Trophoblast cell (in vitro differentiated cells and primary cell): ENCODE data around the gene TMEM127. TPM values are rescaled to one million over a fixed set of nuclear protein-coding genes. Genes with fewer than 3 reads are reported as not detected.

Experiments used
- DNase-seq, 2 donors: peaks; one replicate each; pipeline ENCODE4 v3.0.0-alpha.2; 2016
- H2AFZ ChIP-seq: 2 replicates; pipeline ENCODE4 v1.6.1; 2013; ENCODE audit warnings: low read length, moderate library complexity, mild to moderate bottlenecking; ENCODE audit not compliant: insufficient read depth, poor library complexity
- H2AK5ac ChIP-seq: 2 replicates; pipeline ENCODE4 v1.6.1; 2013; ENCODE audit warnings: mild to moderate bottlenecking, low read length
- H2BK120ac ChIP-seq: 2 replicates; pipeline ENCODE4 v1.6.1; 2013; ENCODE audit warnings: low read length, mild to moderate bottlenecking, moderate library complexity; ENCODE audit not compliant: insufficient read depth, poor library complexity
- H2BK12ac ChIP-seq: 2 replicates; pipeline ENCODE4 v1.6.1; 2013; ENCODE audit warnings: mild to moderate bottlenecking, low read length, moderate library complexity
- H2BK5ac ChIP-seq: 2 replicates; pipeline ENCODE4 v1.6.1; 2013; ENCODE audit warnings: low read length, low read depth, moderate library complexity, mild to moderate bottlenecking; ENCODE audit not compliant: poor library complexity
- H3K14ac ChIP-seq: 2 replicates; pipeline ENCODE4 v1.6.1; 2013; ENCODE audit warnings: mild to moderate bottlenecking, low read length
- H3K18ac ChIP-seq: 2 replicates; pipeline ENCODE4 v1.6.1; 2013; ENCODE audit warnings: mild to moderate bottlenecking, low read length
- H3K23ac ChIP-seq: 2 replicates; pipeline ENCODE4 v1.6.1; 2013; ENCODE audit warnings: low read length
- H3K27ac ChIP-seq: 2 replicates; pipeline ENCODE4 v1.5.1; 2013; ENCODE audit warnings: low read depth, mild to moderate bottlenecking, inconsistent platforms, low read length, moderate library complexity
- H3K27me3 ChIP-seq: 2 replicates; pipeline ENCODE4 v1.6.1; 2013; ENCODE audit warnings: inconsistent platforms, mild to moderate bottlenecking, low read length, moderate library complexity; ENCODE audit not compliant: insufficient read depth
- H3K36me3 ChIP-seq, 2 experiments: 1 replicate in 1 of 2; 2 replicates in 1 of 2; pipeline ENCODE4 v1.6.1; 2013; ENCODE audit warnings: low read length in 2 of 2, mild to moderate bottlenecking in 2 of 2, moderate library complexity in 1 of 2; ENCODE audit not compliant: insufficient read depth in 2 of 2, control insufficient read depth in 1 of 2
- H3K4ac ChIP-seq: 2 replicates; pipeline ENCODE4 v1.6.1; 2013; ENCODE audit warnings: low read depth, mild to moderate bottlenecking, low read length, moderate library complexity
- H3K4me1 ChIP-seq, 2 experiments: 1 replicate in 1 of 2; 2 replicates in 1 of 2; pipeline ENCODE4 v1.6.1; 2013; ENCODE audit warnings: low read length in 2 of 2, mild to moderate bottlenecking in 2 of 2, moderate library complexity in 1 of 2; ENCODE audit not compliant: insufficient read depth in 2 of 2, control insufficient read depth in 1 of 2
- H3K4me2 ChIP-seq: 2 replicates; pipeline ENCODE4 v1.6.1; 2013; ENCODE audit warnings: inconsistent platforms, mild to moderate bottlenecking, low read length, moderate library complexity
- H3K4me3 ChIP-seq: 2 replicates; pipeline ENCODE4 v1.5.1; 2013; ENCODE audit warnings: mild to moderate bottlenecking, low read depth, low read length, inconsistent platforms
- H3K79me1 ChIP-seq: one replicate; pipeline ENCODE4 v1.6.1; 2013; ENCODE audit warnings: low read length
- H3K79me2 ChIP-seq: 2 replicates; pipeline ENCODE4 v1.6.1; 2013; ENCODE audit warnings: low read length, mild to moderate bottlenecking; ENCODE audit not compliant: control insufficient read depth, insufficient read depth, poor library complexity
- H3K9ac ChIP-seq: 2 replicates; pipeline ENCODE4 v1.6.1; 2013; ENCODE audit warnings: mild to moderate bottlenecking, low read length
- H3K9me3 ChIP-seq: 2 replicates; pipeline ENCODE4 v1.6.1; 2013; ENCODE audit warnings: low read depth, mild to moderate bottlenecking, control low read depth, inconsistent platforms, low read length; ENCODE audit not compliant: insufficient read depth
- H4K12ac ChIP-seq: 2 replicates; pipeline ENCODE4 v1.6.1; 2013; ENCODE audit warnings: low read depth, mild to moderate bottlenecking, low read length, moderate library complexity
- H4K8ac ChIP-seq: 2 replicates; pipeline ENCODE4 v1.6.1; 2013; ENCODE audit warnings: low read depth, mild to moderate bottlenecking, low read length, moderate library complexity
- H4K91ac ChIP-seq: one replicate; pipeline ENCODE4 v1.6.1; 2013; ENCODE audit warnings: low read depth, mild to moderate bottlenecking, low read length, moderate library complexity
- WGBS: extraction: QIAGEN DNeasy Blood & Tissue Kit; methylation state at CpG from one replicate; pipeline ENCODE4 v1.1.7; 2013; ENCODE audit warnings: missing lambda C conversion rate; ENCODE audit not compliant: insufficient read length, insufficient coverage; ENCODE audit errors: extremely low coverage; 5-methylcytosine and 5-hydroxymethylcytosine counted together
- polyA plus RNA-seq: library from polyadenylated mRNA; stranded (reverse); fragments of 200-250 nt; gene quantifications from 2 replicates; pipeline ENCODE4 v1.2.3, GENCODE V29; 2013

The TMEM127 gene
- 36.6 and 38.2 TPM in 2 replicates for polyA plus RNA-seq

GRCh38 chr2:96265840-96266679 lies at the start of gene TMEM127, which contains the start of gene CIAO1:
TMEM127 (minus strand) TSS chr2:96265997; CDS start chr2:96265381, 616 bp downstream.
CIAO1 (plus strand) TSS chr2:96266225; CDS start chr2:96266351, 126 bp downstream.
- peak within 1 kb of the TSS; percentile 52 for H3K23ac ChIP-seq
- H3K79me2 ChIP-seq: peaks cover 5% of the 10 kb centered on the region
- H3K18ac ChIP-seq: peak within 1 kb of the TSS; percentile 83
- peak within 1 kb of the TSS; percentile 85 for H3K14ac ChIP-seq
- peaks cover 6% of the 10 kb centered on the region for H3K79me1 ChIP-seq
- peak within 1 kb of the TSS; percentile 23 for H2BK5ac ChIP-seq
- peak; percentile 98 for DNase-seq
- H3K36me3 ChIP-seq: peaks cover 21 to 32% of the 10 kb centered on the region in 2 experiments
- no peak within 1 kb of the TSS for H2BK12ac ChIP-seq
- peak within 1 kb of the TSS; percentile 99 for H3K4me3 ChIP-seq
- H3K4me1 ChIP-seq: peaks cover 5 to 6% of the 10 kb centered on the region in 2 experiments
- WGBS: no CpG with 5 or more reads among the region's 81 CpGs
- peak within 1 kb of the TSS; percentile 95 for H4K8ac ChIP-seq
- H4K12ac ChIP-seq: peak within 1 kb of the TSS; percentile 82
- peak within 1 kb of the TSS; percentile 70 for H2BK120ac ChIP-seq
- H3K27me3 ChIP-seq: no peaks in the 10 kb centered on the region
- peak within 1 kb of the TSS; percentile 90 for H2AFZ ChIP-seq
- H3K4me2 ChIP-seq: peak within 1 kb of the TSS; percentile 97
- no peak within 1 kb of the TSS for H2AK5ac ChIP-seq
- peak within 1 kb of the TSS; percentile 89 for H3K9ac ChIP-seq
- no peaks in the 10 kb centered on the region for H3K9me3 ChIP-seq
- H3K27ac ChIP-seq: peak within 1 kb of the TSS; percentile 45
- H3K4ac ChIP-seq: peak within 1 kb of the TSS; percentile 80
- H4K91ac ChIP-seq: peak within 1 kb of the TSS; percentile 80

GRCh38 chr2:96315005-96315399 lies 49.2 kb upstream of the TMEM127 start:
- Histone ChIP-seq H2BK5ac (no peak overlapping the region), H3K36me3 (no peaks in the 10 kb centered on the region), H4K8ac (no peak overlapping the region), H3K4me1 (peaks cover 0 to 3% of the 10 kb centered on the region in 2 experiments), H3K14ac (no peak overlapping the region), H3K27ac (no peak overlapping the region), H3K4me2 (no peak overlapping the region), H3K79me2 (no peaks in the 10 kb centered on the region), H3K9me3 (peaks cover 2% of the 10 kb centered on the region), H3K18ac (no peak overlapping the region), H3K79me1 (no peaks in the 10 kb centered on the region), H4K12ac (no peak overlapping the region), H3K9ac (no peak overlapping the region), H3K4ac (no peak overlapping the region), H3K27me3 (peaks cover 6% of the 10 kb centered on the region), H2AFZ (no peak overlapping the region), H3K4me3 (no peak overlapping the region), H2BK12ac (no peak overlapping the region), H3K23ac (no peak overlapping the region), H2BK120ac (no peak overlapping the region), H4K91ac (no peak overlapping the region), H2AK5ac (no peak overlapping the region)
- WGBS: no CpG with 5 or more reads among the region's 3 CpGs
- DNase-seq: no peak

- H2BK12ac ChIP-seq: no peak overlapping the region
- no CpG with 5 or more reads among the region's 5 CpGs for WGBS
These were observed 42.5 kb upstream of the TMEM127 start for GRCh38 chr2:96308248-96308647.

GRCh38 chr2:96306370-96306769 lies 40.6 kb upstream of the TMEM127 start:
- no peaks in the 10 kb centered on the region for H3K9me3 ChIP-seq
- no peak overlapping the region for H3K27ac ChIP-seq
- H3K79me1 ChIP-seq: peaks cover 9% of the 10 kb centered on the region
- H4K8ac ChIP-seq: peak overlapping the region; percentile 94
- peak overlapping the region; percentile 86 for H4K12ac ChIP-seq
- H3K18ac ChIP-seq: no peak overlapping the region
- no peak overlapping the region for H2BK120ac ChIP-seq
- H2AFZ ChIP-seq: no peak overlapping the region
- WGBS: no CpG with 5 or more reads among the region's 3 CpGs
- H2BK12ac ChIP-seq: no peak overlapping the region
- no peak overlapping the region for H2BK5ac ChIP-seq
- H3K27me3 ChIP-seq: no peaks in the 10 kb centered on the region
- H3K9ac ChIP-seq: no peak overlapping the region
- no peak overlapping the region for H2AK5ac ChIP-seq
- peaks cover 10% of the 10 kb centered on the region for H3K79me2 ChIP-seq
- H3K4me1 ChIP-seq: peaks cover 7 to 10% of the 10 kb centered on the region in 2 experiments
- no peak for DNase-seq
- H3K23ac ChIP-seq: no peak overlapping the region
- no peak overlapping the region for H3K4ac ChIP-seq
- no peak overlapping the region for H3K4me3 ChIP-seq
- peaks cover 16 to 19% of the 10 kb centered on the region in 2 experiments for H3K36me3 ChIP-seq
- peak overlapping the region; percentile 60 for H3K4me2 ChIP-seq
- H3K14ac ChIP-seq: no peak overlapping the region
- no peak overlapping the region for H4K91ac ChIP-seq

More at GRCh38 chr2:96308248-96308647, 42.5 kb upstream of the TMEM127 start:
- Histone ChIP-seq H3K4me2 (no peak overlapping the region), H2AK5ac (no peak overlapping the region), H3K18ac (no peak overlapping the region), H4K8ac (no peak overlapping the region), H3K79me1 (peaks cover 9% of the 10 kb centered on the region), H2BK120ac (no peak overlapping the region), H3K4me1 (peaks cover 7 to 10% of the 10 kb centered on the region in 2 experiments), H4K91ac (no peak overlapping the region), H2AFZ (no peak overlapping the region), H4K12ac (no peak overlapping the region), H3K4ac (no peak overlapping the region), H3K23ac (no peak overlapping the region), H3K9me3 (no peaks in the 10 kb centered on the region), H3K14ac (no peak overlapping the region), H3K4me3 (no peak overlapping the region), H3K27me3 (no peaks in the 10 kb centered on the region), H3K27ac (no peak overlapping the region), H3K36me3 (peaks cover under 1 to 4% of the 10 kb centered on the region in 2 experiments), H2BK5ac (no peak overlapping the region), H3K79me2 (peaks cover 10% of the 10 kb centered on the region), H3K9ac (no peak overlapping the region)
- no peak for DNase-seq
